22Rv1 (cell line): Measurements from ENCODE around the gene MAP2.

Experiments
- CTCF ChIP-seq: fragments of 450-650 bp; IDR thresholded peaks from 2 replicates; pipeline ENCODE4 v1.5.1; 2017; ENCODE audit warnings: mild to moderate bottlenecking
- ZFX ChIP-seq: fragments of 450-650 bp; IDR thresholded peaks from 2 replicates; pipeline ENCODE4 v1.6.1; 2017; ENCODE audit warnings: antibody characterized with exemption, borderline replicate concordance

- TF ChIP-seq CTCF (no peak), ZFX (no peak)
Observed at GRCh38 chr2:209470466-209470865, 46.6 kb downstream of the MAP2 start.
